HEK293 (cell line): ENCODE results near the gene CEACAM20.

ENCODE experiments used
- ZNF776 ChIP-seq: fragments of 450-650 bp; formaldehyde crosslinking; IDR thresholded peaks from 2 replicates; pipeline ENCODE4 v1.5.0; 2017; ENCODE audit warnings: missing biosample characterization, missing genetic modification characterization, borderline replicate concordance
- TF ChIP-seq, protein P1 (sequence below): fragments of 450-650 bp; formaldehyde crosslinking; IDR thresholded peaks from 2 replicates; pipeline ENCODE4 v1.5.1; 2016; ENCODE audit warnings: missing biosample characterization, missing genetic modification characterization
- TF ChIP-seq, protein P2 (sequence below): fragments of 450-650 bp; formaldehyde crosslinking; IDR thresholded peaks from 2 replicates; pipeline ENCODE4; 2016; ENCODE audit warnings: missing biosample characterization, missing genetic modification characterization
- TF ChIP-seq, protein P3 (sequence below): fragments of 450-650 bp; formaldehyde crosslinking; IDR thresholded peaks from 2 replicates; pipeline ENCODE4 v1.5.1; 2016; ENCODE audit warnings: missing biosample characterization, missing genetic modification characterization
- TF ChIP-seq, protein P4 (sequence below): fragments of 450-650 bp; formaldehyde crosslinking; IDR thresholded peaks from 2 replicates; pipeline ENCODE4 v1.5.1; 2016; ENCODE audit warnings: missing biosample characterization, missing genetic modification characterization

DNA sequence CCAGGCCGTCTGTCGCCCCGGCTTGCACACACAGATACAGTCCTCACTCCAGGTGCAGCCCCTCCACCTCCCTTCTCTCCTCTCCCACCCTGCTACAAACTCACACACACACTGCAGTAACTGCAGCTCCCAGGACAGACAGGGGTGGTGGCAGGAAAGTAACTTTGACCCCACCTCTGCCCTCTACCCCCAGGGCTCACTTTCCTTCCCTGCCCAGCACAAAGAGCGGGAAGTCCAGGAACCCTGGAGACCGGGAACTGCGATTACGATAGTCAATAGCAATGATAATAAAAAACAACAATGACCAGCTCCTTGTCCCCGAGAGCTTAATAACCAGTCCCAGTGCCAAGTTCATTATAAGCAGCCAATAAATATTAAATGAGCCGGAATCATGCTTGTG is at the start of gene CEACAM20:
- TF ChIP-seq, protein P1, sequence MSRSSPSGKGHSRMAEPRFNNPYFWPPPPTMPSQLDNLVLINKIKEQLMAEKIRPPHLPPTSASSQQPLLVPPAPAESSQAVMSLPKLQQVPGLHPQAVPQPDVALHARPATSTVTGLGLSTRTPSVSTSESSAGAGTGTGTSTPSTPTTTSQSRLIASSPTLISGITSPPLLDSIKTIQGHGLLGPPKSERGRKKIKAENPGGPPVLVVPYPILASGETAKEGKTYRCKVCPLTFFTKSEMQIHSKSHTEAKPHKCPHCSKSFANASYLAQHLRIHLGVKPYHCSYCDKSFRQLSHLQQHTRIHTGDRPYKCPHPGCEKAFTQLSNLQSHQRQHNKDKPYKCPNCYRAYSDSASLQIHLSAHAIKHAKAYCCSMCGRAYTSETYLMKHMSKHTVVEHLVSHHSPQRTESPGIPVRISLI (tag by site-specific recombination), result no peak
- no peak for TF ChIP-seq ZNF776 (tag by site-specific recombination)
- TF ChIP-seq, protein P2, sequence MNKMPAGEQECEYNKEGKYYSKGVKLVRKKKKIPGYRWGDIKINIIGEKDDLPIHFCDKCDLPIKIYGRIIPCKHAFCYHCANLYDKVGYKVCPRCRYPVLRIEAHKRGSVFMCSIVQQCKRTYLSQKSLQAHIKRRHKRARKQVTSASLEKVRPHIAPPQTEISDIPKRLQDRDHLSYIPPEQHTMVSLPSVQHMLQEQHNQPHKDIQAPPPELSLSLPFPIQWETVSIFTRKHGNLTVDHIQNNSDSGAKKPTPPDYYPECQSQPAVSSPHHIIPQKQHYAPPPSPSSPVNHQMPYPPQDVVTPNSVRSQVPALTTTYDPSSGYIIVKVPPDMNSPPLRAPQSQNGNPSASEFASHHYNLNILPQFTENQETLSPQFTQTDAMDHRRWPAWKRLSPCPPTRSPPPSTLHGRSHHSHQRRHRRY (tag by site-specific recombination), result no peak
- TF ChIP-seq, protein P3, sequence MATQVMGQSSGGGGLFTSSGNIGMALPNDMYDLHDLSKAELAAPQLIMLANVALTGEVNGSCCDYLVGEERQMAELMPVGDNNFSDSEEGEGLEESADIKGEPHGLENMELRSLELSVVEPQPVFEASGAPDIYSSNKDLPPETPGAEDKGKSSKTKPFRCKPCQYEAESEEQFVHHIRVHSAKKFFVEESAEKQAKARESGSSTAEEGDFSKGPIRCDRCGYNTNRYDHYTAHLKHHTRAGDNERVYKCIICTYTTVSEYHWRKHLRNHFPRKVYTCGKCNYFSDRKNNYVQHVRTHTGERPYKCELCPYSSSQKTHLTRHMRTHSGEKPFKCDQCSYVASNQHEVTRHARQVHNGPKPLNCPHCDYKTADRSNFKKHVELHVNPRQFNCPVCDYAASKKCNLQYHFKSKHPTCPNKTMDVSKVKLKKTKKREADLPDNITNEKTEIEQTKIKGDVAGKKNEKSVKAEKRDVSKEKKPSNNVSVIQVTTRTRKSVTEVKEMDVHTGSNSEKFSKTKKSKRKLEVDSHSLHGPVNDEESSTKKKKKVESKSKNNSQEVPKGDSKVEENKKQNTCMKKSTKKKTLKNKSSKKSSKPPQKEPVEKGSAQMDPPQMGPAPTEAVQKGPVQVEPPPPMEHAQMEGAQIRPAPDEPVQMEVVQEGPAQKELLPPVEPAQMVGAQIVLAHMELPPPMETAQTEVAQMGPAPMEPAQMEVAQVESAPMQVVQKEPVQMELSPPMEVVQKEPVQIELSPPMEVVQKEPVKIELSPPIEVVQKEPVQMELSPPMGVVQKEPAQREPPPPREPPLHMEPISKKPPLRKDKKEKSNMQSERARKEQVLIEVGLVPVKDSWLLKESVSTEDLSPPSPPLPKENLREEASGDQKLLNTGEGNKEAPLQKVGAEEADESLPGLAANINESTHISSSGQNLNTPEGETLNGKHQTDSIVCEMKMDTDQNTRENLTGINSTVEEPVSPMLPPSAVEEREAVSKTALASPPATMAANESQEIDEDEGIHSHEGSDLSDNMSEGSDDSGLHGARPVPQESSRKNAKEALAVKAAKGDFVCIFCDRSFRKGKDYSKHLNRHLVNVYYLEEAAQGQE (tag by site-specific recombination), result no peak
- TF ChIP-seq, protein P4, sequence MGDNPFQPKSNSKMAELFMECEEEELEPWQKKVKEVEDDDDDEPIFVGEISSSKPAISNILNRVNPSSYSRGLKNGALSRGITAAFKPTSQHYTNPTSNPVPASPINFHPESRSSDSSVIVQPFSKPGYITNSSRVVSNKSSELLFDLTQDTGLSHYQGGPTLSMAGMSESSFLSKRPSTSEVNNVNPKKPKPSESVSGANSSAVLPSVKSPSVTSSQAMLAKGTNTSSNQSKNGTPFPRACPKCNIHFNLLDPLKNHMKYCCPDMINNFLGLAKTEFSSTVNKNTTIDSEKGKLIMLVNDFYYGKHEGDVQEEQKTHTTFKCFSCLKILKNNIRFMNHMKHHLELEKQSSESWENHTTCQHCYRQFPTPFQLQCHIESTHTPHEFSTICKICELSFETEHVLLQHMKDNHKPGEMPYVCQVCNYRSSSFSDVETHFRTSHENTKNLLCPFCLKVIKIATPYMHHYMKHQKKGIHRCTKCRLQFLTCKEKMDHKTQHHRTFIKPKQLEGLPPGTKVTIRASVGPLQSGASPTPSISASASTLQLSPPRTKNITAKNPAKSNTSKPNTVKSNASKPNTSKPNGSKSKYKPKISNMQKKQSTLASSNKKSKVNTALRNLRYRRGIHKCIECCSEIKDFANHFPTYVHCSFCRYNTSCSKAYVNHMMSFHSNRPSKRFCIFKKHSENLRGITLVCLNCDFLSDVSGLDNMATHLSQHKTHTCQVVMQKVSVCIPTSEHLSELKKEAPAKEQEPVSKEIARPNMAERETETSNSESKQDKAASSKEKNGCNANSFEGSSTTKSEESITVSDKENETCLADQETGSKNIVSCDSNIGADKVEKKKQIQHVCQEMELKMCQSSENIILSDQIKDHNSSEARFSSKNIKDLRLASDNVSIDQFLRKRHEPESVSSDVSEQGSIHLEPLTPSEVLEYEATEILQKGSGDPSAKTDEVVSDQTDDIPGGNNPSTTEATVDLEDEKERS, result no peak
